CD4-positive, alpha-beta memory T cell (primary cell): ENCODE results near the gene GP1BB. TPM values are rescaled to one million over a fixed set of nuclear protein-coding genes. Genes with fewer than 3 reads are reported as not detected.
A peak's percentile ranks its signal among the peaks of the same experiment; 100 is the strongest.

Source experiments
- CTCF ChIA-PET: fragments of 350-600 bp; sonication (Branson Sonifier 250); formaldehyde crosslinking; loops from one replicate; lab custom pipeline; 2021; ENCODE audit warnings: inconsistent platforms; ENCODE audit not compliant: partially characterized antibody; lab: Charles Lee
- POLR2A ChIA-PET: fragments of 350-600 bp; sonication (Branson Sonifier 250); formaldehyde crosslinking; loops from one replicate; lab custom pipeline; 2021; ENCODE audit not compliant: partially characterized antibody; lab: Charles Lee
- DNase-seq, 5 donors: peaks; one replicate each; pipeline versions ENCODE4 v3.0.0 to v3.0.0-alpha.2; 2020 to 2022; ENCODE audit warnings: mixed read lengths in 1 of 5
- H3K27ac ChIP-seq: one replicate; pipeline ENCODE4 v1.7.0; 2013; ENCODE audit warnings: low read depth, low read length
- H3K27me3 ChIP-seq: 2 replicates; pipeline ENCODE4 v1.7.0; 2013; ENCODE audit warnings: mild to moderate bottlenecking, low read length, moderate library complexity; ENCODE audit not compliant: insufficient read depth
- H3K36me3 ChIP-seq: 2 replicates; pipeline ENCODE4 v1.7.0; 2013; ENCODE audit warnings: mild to moderate bottlenecking, low read length, moderate library complexity; ENCODE audit not compliant: insufficient read depth
- H3K4me1 ChIP-seq: 2 replicates; pipeline ENCODE4 v1.7.0; 2013; ENCODE audit warnings: mild to moderate bottlenecking, low read length, moderate library complexity; ENCODE audit not compliant: insufficient read depth
- H3K4me3 ChIP-seq, 2 donors: one replicate each; pipeline ENCODE4 v1.7.0; 2013; ENCODE audit warnings: low read length in 2 of 2, mild to moderate bottlenecking in 1 of 2
- H3K9me3 ChIP-seq, 2 donors: one replicate each; pipeline ENCODE4 v1.7.0; 2013; ENCODE audit warnings: low read length in 2 of 2, control low read depth in 1 of 2; ENCODE audit not compliant: control insufficient read depth in 1 of 2
- H3K27ac Mint-ChIP-seq, 7 donors: one replicate each; pipeline ENCODE4 v1.8.0; 2020 to 2021; ENCODE audit warnings: mixed read lengths in 7 of 7, mild to moderate bottlenecking in 6 of 7, inconsistent platforms in 3 of 7, moderate library complexity in 3 of 7
- H3K27me3 Mint-ChIP-seq, 2 donors: one replicate each; pipeline ENCODE4 v1.8.0; 2020 to 2021; ENCODE audit warnings: mixed read lengths in 2 of 2
- H3K36me3 Mint-ChIP-seq, 2 donors: one replicate each; pipeline ENCODE4 v1.8.0; 2020 to 2021; ENCODE audit warnings: mixed read lengths in 2 of 2, inconsistent platforms in 1 of 2, mild to moderate bottlenecking in 1 of 2
- H3K4me1 Mint-ChIP-seq, 4 donors: one replicate each; pipeline ENCODE4 v1.8.0; 2020 to 2021; ENCODE audit warnings: mixed read lengths in 4 of 4, mild to moderate bottlenecking in 1 of 4
- H3K4me3 Mint-ChIP-seq, 8 donors: one replicate each; pipeline ENCODE4 v1.8.0; 2020 to 2021; ENCODE audit warnings: mixed read lengths in 8 of 8, mild to moderate bottlenecking in 7 of 8, moderate library complexity in 6 of 8, inconsistent platforms in 3 of 8
- H3K9me3 Mint-ChIP-seq, 8 donors: one replicate each; pipeline ENCODE4 v1.8.0; 2020 to 2021; ENCODE audit warnings: mixed read lengths in 8 of 8, mild to moderate bottlenecking in 5 of 8, inconsistent platforms in 3 of 8, moderate library complexity in 1 of 8
- intact Hi-C: fragments of 100-400 bp; cut with micrococcal nuclease; formaldehyde crosslinking; loops from one replicate; pipeline ENCODE4 v1.15.1; 2023
- polyA plus RNA-seq, 2 donors: library from polyadenylated mRNA; unstranded; fragments of 300-500 nt; fragmentation: Illumina TruSeq; gene quantifications; one replicate each; pipeline ENCODE4 v1.2.3, GENCODE V29; 2021
- total RNA-seq, 2 experiments: library from RNA; stranded (reverse); gene quantifications; one replicate each; pipeline ENCODE4 v1.2.3, GENCODE V29; 2021

The GP1BB gene
- total and polyA plus RNA-seq, 4 experiments from 2014 or later, result not detected

DNA sequence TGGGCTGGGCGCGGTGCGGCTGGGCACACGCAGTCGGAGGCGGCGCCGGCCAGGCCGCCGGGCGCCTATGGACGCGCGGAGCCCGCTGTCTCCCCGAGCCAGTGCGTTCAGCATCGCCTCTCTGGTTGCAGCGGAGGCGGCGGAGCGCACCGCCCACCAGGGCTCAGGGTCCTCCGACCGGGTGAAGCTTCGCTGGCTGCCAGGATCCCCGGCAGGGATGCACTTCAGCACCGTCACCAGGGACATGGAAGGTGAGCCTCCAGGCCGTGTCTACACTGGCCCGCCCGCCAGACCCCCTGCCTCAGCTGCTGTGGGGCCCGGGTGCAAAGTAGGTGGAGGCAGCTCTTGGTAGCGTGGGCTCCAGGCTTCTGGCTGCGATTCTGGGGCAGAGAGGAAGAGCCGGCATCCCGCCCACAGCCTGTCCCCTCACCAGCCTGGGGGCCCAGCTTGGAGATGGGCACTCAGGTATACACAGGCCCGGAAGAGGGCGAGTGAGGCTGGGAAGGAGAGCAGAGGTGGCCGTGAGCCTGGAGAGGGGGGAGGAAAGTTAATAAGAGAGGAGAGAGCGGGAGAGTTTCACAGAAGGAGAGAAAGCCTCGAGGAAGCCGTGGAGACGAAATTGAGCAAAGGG, 36.2 kb downstream of the GP1BB start:
- Mint-ChIP-seq H3K27ac (peak overlapping the region in 2 of 7 donors; percentile 62 to 76), H3K9me3 (peaks cover 0 to 5% (median 0%) of the 10 kb centered on the region in 8 donors), H3K4me3 (peak overlapping the region; percentile 81 to 93 (median 89)), H3K36me3 (no peaks in the 10 kb centered on the region), H3K27me3 (peaks cover 37 to 38% of the 10 kb centered on the region in 2 donors), H3K4me1 (peaks cover 20 to 42% (median 31%) of the 10 kb centered on the region in 4 donors)
- peaks cover 33% of the 10 kb centered on the region for H3K4me1 ChIP-seq
- no peaks in the 10 kb centered on the region for H3K36me3 ChIP-seq
- intact Hi-C loops, result loop anchor here (5.0 kb wide), 1 partner anchor 133 kb away; no protein-coding TSS in a partner anchor
- POLR2A ChIA-PET, result interaction anchor here (1.4 kb wide), 1 partner anchor 11 kb away, joined by 3 read pairs; no protein-coding TSS in a partner anchor
- no peak overlapping the region for H3K27ac ChIP-seq
- peaks cover 23% of the 10 kb centered on the region for H3K27me3 ChIP-seq
- H3K9me3 ChIP-seq, result no peaks in the 10 kb centered on the region
- no peak overlapping the region for H3K4me3 ChIP-seq
- CTCF ChIA-PET, result no interaction called here
- no peak for DNase-seq

DNA sequence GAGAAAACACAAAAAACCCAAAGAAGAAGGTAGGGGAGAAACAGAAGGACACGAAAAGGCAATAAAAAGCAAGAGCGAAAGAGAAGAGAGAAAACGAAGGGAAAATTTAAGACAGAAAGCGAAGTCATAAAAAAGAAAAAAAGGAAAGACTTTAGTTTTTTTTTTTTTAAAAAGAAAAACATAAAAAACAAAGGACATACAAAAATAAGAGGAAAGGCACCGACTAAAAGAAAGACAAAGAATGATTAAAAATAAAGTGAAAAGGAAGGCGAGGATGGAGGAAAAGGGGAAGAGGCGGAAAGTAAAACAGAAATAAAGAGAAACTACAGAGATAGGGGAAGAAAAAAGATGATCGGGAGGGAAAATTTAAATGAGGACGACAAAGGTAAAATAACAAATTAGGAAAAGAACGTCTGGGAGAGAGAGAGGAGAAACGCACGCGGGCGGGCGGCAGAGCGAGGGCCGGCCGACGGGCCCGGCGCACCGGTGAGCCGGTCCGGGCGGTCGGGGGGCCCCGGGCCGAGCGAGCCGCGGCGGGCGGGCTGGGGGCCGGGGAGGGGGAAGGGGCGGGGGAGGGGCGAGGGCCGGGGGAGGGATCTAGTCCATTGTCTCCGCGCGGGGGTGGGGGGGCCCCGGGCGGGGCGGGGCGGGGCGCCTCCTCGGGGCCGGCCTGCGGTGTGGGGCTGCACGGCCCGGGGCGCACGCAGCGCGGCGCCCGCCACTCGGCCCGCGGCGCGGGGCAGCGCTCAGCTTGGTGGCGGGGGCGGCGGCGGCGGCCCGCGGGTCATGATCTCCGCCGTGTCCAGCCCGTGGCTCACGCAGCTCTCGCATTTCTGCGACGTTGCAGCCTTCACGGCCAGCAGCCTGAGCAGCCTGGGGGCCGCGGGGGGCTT, 37.0 kb downstream of the GP1BB start, which contains the start of gene TBX1:
Gene TBX1 (plus strand): TSS at position 721 of the 893 bp plus-strand sequence. CDS start 66 bp downstream, at position 787.
- no peaks in the 10 kb centered on the region for H3K9me3 ChIP-seq
- ChIA-PET CTCF (no interaction called here), POLR2A (interaction anchor here (1.4 kb wide), 1 partner anchor 12 kb away, joined by 3 read pairs; no protein-coding TSS in a partner anchor)
- H3K27ac ChIP-seq, result no peak within 1 kb of the TSS
- intact Hi-C loops, result no loop called here
- H3K4me1 Mint-ChIP-seq, result peaks cover 23 to 44% (median 34%) of the 10 kb centered on the region in 4 donors
- no peaks in the 10 kb centered on the region for H3K36me3 ChIP-seq
- peaks cover 33% of the 10 kb centered on the region for H3K4me1 ChIP-seq
- no peaks in the 10 kb centered on the region for H3K36me3 Mint-ChIP-seq
- H3K4me3 Mint-ChIP-seq, result peak within 1 kb of the TSS; percentile 81 to 93 (median 89)
- H3K27ac Mint-ChIP-seq, result peak within 1 kb of the TSS in 3 of 7 donors; percentile 8 to 76 (median 62)
- peaks cover 38 to 42% of the 10 kb centered on the region in 2 donors for H3K27me3 Mint-ChIP-seq
- peaks cover 31% of the 10 kb centered on the region for H3K27me3 ChIP-seq
- DNase-seq, result no peak
- H3K9me3 Mint-ChIP-seq, result peaks cover 0 to 5% (median 0%) of the 10 kb centered on the region in 8 donors
- no peak within 1 kb of the TSS for H3K4me3 ChIP-seq

DNA sequence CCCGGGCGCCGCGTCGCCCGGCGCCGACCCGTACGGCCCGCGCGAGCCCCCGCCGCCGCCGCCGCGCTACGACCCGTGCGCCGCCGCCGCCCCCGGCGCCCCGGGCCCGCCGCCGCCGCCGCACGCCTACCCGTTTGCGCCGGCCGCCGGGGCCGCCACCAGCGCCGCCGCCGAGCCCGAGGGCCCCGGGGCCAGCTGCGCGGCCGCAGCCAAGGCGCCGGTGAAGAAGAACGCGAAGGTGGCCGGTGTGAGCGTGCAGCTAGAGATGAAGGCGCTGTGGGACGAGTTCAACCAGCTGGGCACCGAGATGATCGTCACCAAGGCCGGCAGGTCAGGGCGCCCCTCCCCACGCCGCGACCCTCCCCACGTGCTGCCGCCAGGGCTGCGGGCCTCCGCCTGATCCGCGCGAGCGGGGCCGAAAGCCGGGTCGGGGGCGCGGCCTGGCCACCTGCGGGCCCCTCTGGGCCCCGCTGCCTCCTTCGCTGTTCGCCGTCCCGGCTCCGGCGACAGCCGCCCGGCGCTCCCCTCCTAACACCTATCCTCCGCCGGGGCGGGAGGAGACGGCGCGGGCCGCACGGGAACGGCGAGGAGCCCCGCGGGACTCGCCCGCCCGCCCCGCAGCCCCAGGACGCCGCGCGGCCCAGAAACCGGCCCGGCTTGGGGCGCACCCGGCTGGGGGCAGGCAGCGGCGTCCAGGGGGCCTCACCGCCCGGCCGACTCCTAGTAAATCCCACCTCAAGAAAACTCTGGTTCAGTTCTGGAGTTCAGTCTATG, 37.8 kb downstream of the GP1BB start:
- no peak overlapping the region for H3K4me3 ChIP-seq
- CTCF ChIA-PET, result no interaction called here
- peak overlapping the region; percentile 46 to 82 (median 75) for H3K4me3 Mint-ChIP-seq
- no peak overlapping the region for H3K27ac ChIP-seq
- peaks cover 21 to 42% (median 30%) of the 10 kb centered on the region in 4 donors for H3K4me1 Mint-ChIP-seq
- intact Hi-C loops, result no loop called here
- no peak for DNase-seq
- H3K27ac Mint-ChIP-seq, result no peak overlapping the region
- H3K27me3 ChIP-seq, result peaks cover 28% of the 10 kb centered on the region
- no peaks in the 10 kb centered on the region for H3K36me3 ChIP-seq
- peaks cover 0 to 3% (median 0%) of the 10 kb centered on the region in 8 donors for H3K9me3 Mint-ChIP-seq
- H3K36me3 Mint-ChIP-seq, result no peaks in the 10 kb centered on the region
- peaks cover 27% of the 10 kb centered on the region for H3K4me1 ChIP-seq
- peaks cover 36% of the 10 kb centered on the region in 2 donors for H3K27me3 Mint-ChIP-seq
- POLR2A ChIA-PET, result no interaction called here
- H3K9me3 ChIP-seq, result no peaks in the 10 kb centered on the region

DNA sequence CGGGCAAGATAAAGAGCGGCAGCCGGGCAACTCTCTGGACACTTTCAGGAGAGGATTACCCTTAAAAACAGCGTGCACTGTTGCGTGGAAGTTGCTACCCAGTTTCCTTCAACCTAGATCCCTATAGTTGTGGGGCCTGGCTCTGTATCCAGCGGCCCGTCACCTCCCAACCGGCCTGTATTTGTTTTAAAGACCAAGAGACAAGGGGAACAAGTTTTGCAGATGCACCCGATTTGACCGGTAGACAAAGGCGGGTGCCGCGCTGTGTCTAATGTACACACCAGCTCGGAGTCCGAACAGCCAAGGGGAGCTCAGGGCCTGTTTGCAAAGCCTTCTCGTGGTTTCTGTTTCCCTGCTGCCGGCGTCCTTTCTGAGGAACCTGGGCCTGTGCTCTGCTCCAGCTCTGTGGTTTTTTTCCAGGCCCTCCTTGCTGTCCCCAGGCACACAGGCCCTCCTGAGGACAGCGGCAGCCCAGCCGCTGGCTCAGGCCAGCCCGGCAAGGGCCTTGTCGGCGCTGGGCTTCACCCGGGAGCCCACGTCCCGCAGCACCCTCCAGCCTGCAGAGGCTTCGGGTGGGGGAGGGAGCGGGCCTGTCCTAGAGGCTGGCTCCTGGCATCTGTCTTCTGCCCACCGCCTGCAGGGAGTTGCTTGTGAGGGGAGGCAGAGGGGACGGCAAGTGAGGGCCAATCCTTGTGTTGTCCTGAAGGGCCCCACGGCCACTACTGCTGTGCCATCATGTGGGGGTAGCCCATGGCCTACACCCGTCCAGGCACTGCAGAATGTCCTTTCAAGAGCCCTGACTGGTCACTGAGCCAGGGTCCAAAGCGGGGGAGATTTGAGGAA, 38.6 kb downstream of the GP1BB start:
- H3K27ac Mint-ChIP-seq, result no peak overlapping the region
- CTCF ChIA-PET, result interaction anchor here (0.9 kb wide), 1 partner anchor 11 kb away, joined by 3 read pairs; no protein-coding TSS in a partner anchor
- H3K27me3 ChIP-seq, result peaks cover 24% of the 10 kb centered on the region

DNA sequence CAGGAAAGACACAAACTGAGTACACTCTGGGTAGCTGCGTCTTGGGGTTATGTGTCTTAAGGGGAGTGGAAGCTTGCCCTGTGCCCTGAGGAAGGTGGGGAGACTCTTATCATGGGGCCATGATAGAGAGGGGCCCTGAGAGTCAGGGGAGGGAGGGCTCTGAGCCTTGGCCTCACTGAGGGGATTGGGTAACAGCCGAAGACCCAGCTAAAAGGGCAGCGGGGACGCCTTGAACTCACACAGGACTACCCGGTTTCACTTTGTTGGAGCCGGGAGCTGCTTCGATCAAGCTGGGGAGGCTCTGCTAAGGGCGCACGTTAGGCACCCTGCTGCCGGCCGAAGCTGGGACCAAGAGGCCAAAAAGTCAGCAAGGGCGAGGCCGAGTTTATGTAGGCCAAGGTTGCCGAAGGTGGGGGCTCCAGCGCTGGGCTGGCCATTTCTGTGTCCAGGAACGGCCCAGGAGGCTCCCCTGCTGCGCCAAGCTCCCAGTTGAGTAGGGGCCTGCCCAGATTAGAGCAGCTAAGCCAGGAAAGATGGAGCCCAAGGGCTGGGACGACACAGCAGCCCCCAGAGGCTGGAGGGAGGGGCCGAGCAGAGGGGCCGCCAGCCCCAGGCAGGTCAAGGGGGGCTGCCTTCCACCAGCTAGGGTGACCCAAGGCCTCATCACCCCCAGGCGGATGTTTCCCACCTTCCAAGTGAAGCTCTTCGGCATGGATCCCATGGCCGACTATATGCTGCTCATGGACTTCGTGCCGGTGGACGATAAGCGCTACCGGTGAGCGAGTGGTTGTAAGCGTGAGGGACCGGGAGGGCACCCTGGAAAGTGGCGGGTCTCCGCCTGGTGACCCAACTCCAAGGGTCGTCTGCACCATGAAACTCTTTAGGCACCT, 39.5 kb downstream of the GP1BB start:
- H3K4me1 ChIP-seq, result peaks cover 25% of the 10 kb centered on the region
- H3K36me3 ChIP-seq, result no peaks in the 10 kb centered on the region
- Mint-ChIP-seq H3K4me3 (peak overlapping the region in 4 of 8 donors; percentile 1 to 30 (median 14)), H3K9me3 (peaks cover 0 to 3% (median 0%) of the 10 kb centered on the region in 8 donors), H3K27ac (no peak overlapping the region), H3K36me3 (no peaks in the 10 kb centered on the region), H3K27me3 (peaks cover 33 to 35% of the 10 kb centered on the region in 2 donors), H3K4me1 (peaks cover 13 to 34% (median 25%) of the 10 kb centered on the region in 4 donors)
- intact Hi-C loops, result no loop called here
- CTCF ChIA-PET, result interaction anchor here (0.9 kb wide), 1 partner anchor 10 kb away, joined by 3 read pairs; no protein-coding TSS in a partner anchor
- H3K27ac ChIP-seq, result no peak overlapping the region
- POLR2A ChIA-PET, result no interaction called here
- peaks cover 26% of the 10 kb centered on the region for H3K27me3 ChIP-seq
- no peak overlapping the region for H3K4me3 ChIP-seq
- no peaks in the 10 kb centered on the region for H3K9me3 ChIP-seq
- DNase-seq, result no peak

More for the DNA sequence above, 38.6 kb downstream of the GP1BB start:
- POLR2A ChIA-PET, result no interaction called here
- intact Hi-C loops, result no loop called here
- no peak overlapping the region for H3K27ac ChIP-seq
- Mint-ChIP-seq H3K4me3 (peak overlapping the region; percentile 46 to 82 (median 75)), H3K4me1 (peaks cover 19 to 38% (median 27%) of the 10 kb centered on the region in 4 donors), H3K36me3 (no peaks in the 10 kb centered on the region), H3K9me3 (peaks cover 0 to 3% (median 0%) of the 10 kb centered on the region in 8 donors), H3K27me3 (peaks cover 32 to 34% of the 10 kb centered on the region in 2 donors)
- H3K4me1 ChIP-seq, result peaks cover 24% of the 10 kb centered on the region
- no peaks in the 10 kb centered on the region for H3K9me3 ChIP-seq
- H3K4me3 ChIP-seq, result no peak overlapping the region
- no peak for DNase-seq
- H3K36me3 ChIP-seq, result no peaks in the 10 kb centered on the region
